CD14-positive monocyte (primary cell): Measurements from ENCODE around the gene LRBA. TPM values are rescaled to one million over a fixed set of nuclear protein-coding genes. Genes with fewer than 3 reads are reported as not detected.

ENCODE experiments used
- DNase-seq, 3 donors: peaks; one replicate each; pipeline ENCODE4 v3.0.0-alpha.2; 2011 to 2022
- H2AFZ ChIP-seq: 2 replicates; pipeline ENCODE4 v1.6.0; 2012; ENCODE audit warnings: mild to moderate bottlenecking, low read depth, low read length, inconsistent platforms; ENCODE audit not compliant: insufficient read depth, poor library complexity, severe bottlenecking
- H3K27ac ChIP-seq, 2 donors: 1 replicate in 1 of 2; 2 replicates in 1 of 2; pipeline ENCODE4 v1.5.1; 2012 to 2013; ENCODE audit warnings: low read length in 2 of 2, control low read depth in 1 of 2, inconsistent platforms in 1 of 2, low read depth in 1 of 2, mild to moderate bottlenecking in 1 of 2
- H3K27me3 ChIP-seq, 2 donors: one replicate each; pipeline versions ENCODE4 v1.6.0 to v1.6.1; 2011 to 2013; ENCODE audit warnings: low read length in 2 of 2; ENCODE audit not compliant: control insufficient read depth in 2 of 2, insufficient read depth in 2 of 2
- H3K36me3 ChIP-seq, 2 donors: replicated peaks in 1 of 2; 1 replicate in 1 of 2; 2 replicates in 1 of 2; pipeline versions ENCODE4 v1.5.1 to v1.6.1; 2012 to 2013; ENCODE audit warnings: low read length in 2 of 2, control low read depth in 1 of 2, inconsistent platforms in 1 of 2, mild to moderate bottlenecking in 1 of 2; ENCODE audit not compliant: insufficient read depth in 2 of 2, control insufficient read depth in 1 of 2
- H3K4me1 ChIP-seq, 2 donors: 1 replicate in 1 of 2; 2 replicates in 1 of 2; pipeline versions ENCODE4 v1.5.1 to v1.6.1; 2012 to 2013; ENCODE audit warnings: low read length in 2 of 2, control low read depth in 1 of 2, inconsistent platforms in 1 of 2, mild to moderate bottlenecking in 1 of 2, moderate library complexity in 1 of 2; ENCODE audit not compliant: insufficient read depth in 2 of 2, control insufficient read depth in 1 of 2
- H3K4me2 ChIP-seq: replicated peaks from 2 replicates; pipeline ENCODE3; 2012; ENCODE audit warnings: low read length, moderate library complexity, mild to moderate bottlenecking; ENCODE audit not compliant: poor library complexity, severe bottlenecking; ENCODE audit errors: extremely low read depth
- H3K4me3 ChIP-seq, 3 experiments: fragments of 200-600 bp in 1 of 3; sonication (generic) in 1 of 3; replicated peaks in 1 of 3; 1 replicate in 2 of 3; 2 replicates in 1 of 3; pipeline ENCODE4 v1.5.1; 2011 to 2013; ENCODE audit warnings: low read length in 3 of 3, mild to moderate bottlenecking in 3 of 3, control low read depth in 2 of 3, low read depth in 2 of 3, inconsistent platforms in 1 of 3, moderate library complexity in 1 of 3
- H3K79me2 ChIP-seq: 2 replicates; pipeline ENCODE4 v1.6.0; 2012; ENCODE audit warnings: mild to moderate bottlenecking, control low read depth, inconsistent platforms, low read length, moderate library complexity; ENCODE audit not compliant: insufficient read depth
- H3K9ac ChIP-seq: 2 replicates; pipeline ENCODE4 v1.6.0; 2017; ENCODE audit warnings: low read length, mild to moderate bottlenecking; ENCODE audit not compliant: insufficient read depth, poor library complexity, severe bottlenecking
- H3K9me3 ChIP-seq, 2 donors: replicated peaks in 1 of 2; 1 replicate in 1 of 2; 2 replicates in 1 of 2; pipeline versions ENCODE4 v1.5.1 to v1.6.1; 2012 to 2013; ENCODE audit warnings: low read length in 2 of 2, control low read depth in 1 of 2; ENCODE audit not compliant: control insufficient read depth in 1 of 2, insufficient read depth in 1 of 2
- H4K20me1 ChIP-seq: 2 replicates; pipeline ENCODE4 v1.6.0; 2012; ENCODE audit warnings: mild to moderate bottlenecking, low read length, control low read depth, moderate library complexity; ENCODE audit not compliant: insufficient read depth
- H3K27ac Mint-ChIP-seq, 7 donors: one replicate each; pipeline ENCODE4 v1.8.0; 2020; ENCODE audit warnings: mild to moderate bottlenecking in 7 of 7, mixed read lengths in 7 of 7, moderate library complexity in 6 of 7, inconsistent platforms in 2 of 7
- H3K27me3 Mint-ChIP-seq, 3 donors: one replicate each; pipeline ENCODE4 v1.8.0; 2021 to 2022; ENCODE audit warnings: low read depth in 3 of 3, mild to moderate bottlenecking in 3 of 3, mixed read lengths in 3 of 3, moderate library complexity in 3 of 3, inconsistent platforms in 1 of 3
- H3K36me3 Mint-ChIP-seq, 2 donors: one replicate each; pipeline ENCODE4 v1.8.0; 2020; ENCODE audit warnings: mixed read lengths in 2 of 2, inconsistent platforms in 1 of 2, mild to moderate bottlenecking in 1 of 2
- H3K4me1 Mint-ChIP-seq: one replicate; pipeline ENCODE4 v1.8.0; 2020; ENCODE audit warnings: mild to moderate bottlenecking, mixed read lengths
- H3K4me3 Mint-ChIP-seq, 2 donors: one replicate each; pipeline ENCODE4 v1.8.0; 2020; ENCODE audit warnings: mild to moderate bottlenecking in 2 of 2, mixed read lengths in 2 of 2, moderate library complexity in 1 of 2
- H3K9me3 Mint-ChIP-seq, 7 donors: one replicate each; pipeline ENCODE4 v1.8.0; 2020 to 2022; ENCODE audit warnings: mixed read lengths in 7 of 7, mild to moderate bottlenecking in 6 of 7, moderate library complexity in 6 of 7, inconsistent platforms in 2 of 7
- WGBS: methylation state at CpG from one replicate; pipeline ENCODE4 v1.1.5; 2013; ENCODE audit warnings: missing lambda C conversion rate; ENCODE audit not compliant: insufficient coverage; 5-methylcytosine and 5-hydroxymethylcytosine counted together
- intact Hi-C, 2 donors: fragments of 100-400 bp; cut with micrococcal nuclease; formaldehyde crosslinking; loops; one replicate each; pipeline versions ENCODE4 v1.15.0 to v1.15.1; 2023
- polyA plus RNA-seq, 3 donors: library from polyadenylated mRNA; depleted of rRNA in 1 of 3; unstranded in 2 of 3; stranded (reverse) in 1 of 3; fragments of 300-500 nt in 2 of 3; fragments of >200 nt in 1 of 3; fragmentation: Illumina TruSeq in 2 of 3; gene quantifications; 1 replicate in 2 of 3; 2 replicates in 1 of 3; pipeline ENCODE4 v1.2.3, GENCODE V29; 2012 to 2021
- TF ChIP-seq, protein P1 (sequence below): fragments of 200-600 bp; IDR thresholded peaks from one replicate; pipeline ENCODE4 v1.8.0; 2022; ENCODE audit warnings: antibody characterized with exemption, mild to moderate bottlenecking

Gene LRBA
- polyA plus RNA-seq, 3 donors: 1.5 to 5.5 (median 4.4) TPM

DNA sequence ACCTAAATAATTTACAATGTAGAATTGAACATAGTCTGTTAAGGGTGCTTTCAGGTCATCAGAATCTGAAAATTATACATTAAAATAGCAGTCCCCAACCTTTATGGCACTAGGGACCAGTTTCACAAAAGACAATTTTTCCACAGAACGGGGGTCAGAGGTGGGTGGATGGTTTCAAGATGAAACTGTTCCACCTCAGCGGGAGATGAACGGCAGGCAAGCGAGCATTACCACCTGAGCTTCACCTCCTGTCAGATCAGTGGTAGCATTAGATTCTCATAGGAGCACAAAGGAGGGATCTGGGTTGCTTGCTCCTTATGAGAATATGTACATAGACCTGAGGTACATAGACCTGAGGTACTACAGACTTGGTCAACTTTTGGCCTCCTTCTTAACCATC, 29.0 kb downstream of the LRBA start:
- peaks cover 3% of the 10 kb centered on the region for H3K79me2 ChIP-seq

DNA sequence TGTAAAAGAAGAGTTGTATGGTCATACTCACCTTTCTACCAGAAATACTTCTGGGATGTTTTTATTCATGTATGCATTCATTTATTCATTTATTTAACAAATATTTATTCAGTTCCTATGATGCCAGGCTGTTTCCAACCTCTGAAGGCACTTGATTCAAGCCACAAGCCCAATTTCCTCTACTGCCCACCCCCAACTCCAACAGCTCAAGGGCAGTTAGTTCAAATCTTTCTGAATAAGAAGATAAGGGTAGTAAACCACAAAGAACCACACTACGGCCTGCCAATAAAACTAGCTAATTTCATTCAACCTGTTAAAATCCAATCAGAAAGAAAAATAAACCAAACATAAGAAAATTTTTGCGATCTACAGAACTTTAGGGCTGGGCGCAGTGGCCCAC, 31.2 kb downstream of the LRBA start:
- H3K27ac ChIP-seq: no peak overlapping the region
- Mint-ChIP-seq H3K36me3 (peaks cover 6% of the 10 kb centered on the region in 2 donors), H3K9me3 (peaks cover 0 to 10% (median 6%) of the 10 kb centered on the region in 7 donors), H3K4me3 (no peak overlapping the region), H3K27ac (no peak overlapping the region), H3K27me3 (no peaks in the 10 kb centered on the region), H3K4me1 (no peaks in the 10 kb centered on the region)
- no peaks in the 10 kb centered on the region for H3K4me1 ChIP-seq
- WGBS: no CpG with 5 or more reads among the region's 3 CpGs
- no peak overlapping the region for H3K4me3 ChIP-seq
- H4K20me1 ChIP-seq: no peaks in the 10 kb centered on the region
- TF ChIP-seq, protein P1, sequence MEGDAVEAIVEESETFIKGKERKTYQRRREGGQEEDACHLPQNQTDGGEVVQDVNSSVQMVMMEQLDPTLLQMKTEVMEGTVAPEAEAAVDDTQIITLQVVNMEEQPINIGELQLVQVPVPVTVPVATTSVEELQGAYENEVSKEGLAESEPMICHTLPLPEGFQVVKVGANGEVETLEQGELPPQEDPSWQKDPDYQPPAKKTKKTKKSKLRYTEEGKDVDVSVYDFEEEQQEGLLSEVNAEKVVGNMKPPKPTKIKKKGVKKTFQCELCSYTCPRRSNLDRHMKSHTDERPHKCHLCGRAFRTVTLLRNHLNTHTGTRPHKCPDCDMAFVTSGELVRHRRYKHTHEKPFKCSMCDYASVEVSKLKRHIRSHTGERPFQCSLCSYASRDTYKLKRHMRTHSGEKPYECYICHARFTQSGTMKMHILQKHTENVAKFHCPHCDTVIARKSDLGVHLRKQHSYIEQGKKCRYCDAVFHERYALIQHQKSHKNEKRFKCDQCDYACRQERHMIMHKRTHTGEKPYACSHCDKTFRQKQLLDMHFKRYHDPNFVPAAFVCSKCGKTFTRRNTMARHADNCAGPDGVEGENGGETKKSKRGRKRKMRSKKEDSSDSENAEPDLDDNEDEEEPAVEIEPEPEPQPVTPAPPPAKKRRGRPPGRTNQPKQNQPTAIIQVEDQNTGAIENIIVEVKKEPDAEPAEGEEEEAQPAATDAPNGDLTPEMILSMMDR: no peak
- DNase-seq: no peak
- no peak overlapping the region for H3K4me2 ChIP-seq
- H3K9me3 ChIP-seq: no peaks in the 10 kb centered on the region
- H3K9ac ChIP-seq: no peak overlapping the region
- H3K79me2 ChIP-seq: no peaks in the 10 kb centered on the region
- H2AFZ ChIP-seq: no peak overlapping the region
- H3K27me3 ChIP-seq: no peaks in the 10 kb centered on the region
- intact Hi-C loops: no loop called here
- H3K36me3 ChIP-seq: no peaks in the 10 kb centered on the region

More for the DNA sequence above, 29.0 kb downstream of the LRBA start:
- no peak overlapping the region for H2AFZ ChIP-seq
- H3K4me1 ChIP-seq: no peaks in the 10 kb centered on the region
- no peaks in the 10 kb centered on the region for H3K27me3 ChIP-seq
- H3K4me2 ChIP-seq: no peak overlapping the region
- Mint-ChIP-seq H3K27me3 (no peaks in the 10 kb centered on the region), H3K4me3 (no peak overlapping the region), H3K9me3 (peaks cover 0 to 6% (median 3%) of the 10 kb centered on the region in 7 donors), H3K27ac (no peak overlapping the region), H3K4me1 (no peaks in the 10 kb centered on the region), H3K36me3 (peaks cover 1 to 6% of the 10 kb centered on the region in 2 donors)
- H3K9me3 ChIP-seq: no peaks in the 10 kb centered on the region
- 95% methylated on average over 4 of the region's 4 CpGs for WGBS
- intact Hi-C loops: no loop called here
- no peak overlapping the region for H3K27ac ChIP-seq
- TF ChIP-seq, protein P1: no peak
- no peak for DNase-seq
- no peaks in the 10 kb centered on the region for H4K20me1 ChIP-seq
- H3K36me3 ChIP-seq: no peaks in the 10 kb centered on the region
- no peak overlapping the region for H3K9ac ChIP-seq
- no peak overlapping the region for H3K4me3 ChIP-seq
